ENCODE results near the gene TCF7L2.

The TCF7L2 gene

GRCh38 chr10:113044016-113044755 lies 94.1 kb downstream of the TCF7L2 start:
- TF ChIP-seq CTCF (IDR thresholded peaks at IDR 0.05; ENCODE audit: insufficient read depth, missing control alignments) = no peak
- DNase-seq (ENCODE audit: insufficient read length, low spot score) = no peak
- no peak for FAIRE-seq

- DNase-seq (ENCODE audit: insufficient read length, low spot score) (no peak), FAIRE-seq (no peak)
These were observed 95.4 kb downstream of the TCF7L2 start for GRCh38 chr10:113045147-113046055.

GRCh38 chr10:113047151-113047550 lies 97.1 kb downstream of the TCF7L2 start:
- no peak for TF ChIP-seq CTCF (IDR thresholded peaks at IDR 0.05; ENCODE audit: insufficient read depth, missing control alignments)
- DNase-seq (ENCODE audit: insufficient read length, low spot score) (no peak), FAIRE-seq (no peak)

More at GRCh38 chr10:113045147-113046055, 95.4 kb downstream of the TCF7L2 start:
- no peak for TF ChIP-seq CTCF (IDR thresholded peaks at IDR 0.05; ENCODE audit: insufficient read depth, missing control alignments)

GRCh38 chr10:113047605-113047962 lies 97.5 kb downstream of the TCF7L2 start:
- FAIRE-seq (no peak), DNase-seq (ENCODE audit: insufficient read length, low spot score) (no peak)
- no peak for TF ChIP-seq CTCF (IDR thresholded peaks at IDR 0.05; ENCODE audit: insufficient read depth, missing control alignments)

GRCh38 chr10:113047963-113048781 lies 98.1 kb downstream of the TCF7L2 start:
- no peak for TF ChIP-seq CTCF (IDR thresholded peaks at IDR 0.05; ENCODE audit: insufficient read depth, missing control alignments)
- DNase-seq (ENCODE audit: insufficient read length, low spot score) (no peak), FAIRE-seq (no peak)

- FAIRE-seq (no peak), DNase-seq (ENCODE audit: insufficient read length, low spot score) (no peak)
- no peak for TF ChIP-seq CTCF (IDR thresholded peaks at IDR 0.05; ENCODE audit: insufficient read depth, missing control alignments)
These were observed 99.8 kb downstream of the TCF7L2 start for GRCh38 chr10:113049881-113050280.
